CD14-positive monocyte (primary cell): ENCODE data around the gene TCN2. TPM values are rescaled to one million over a fixed set of nuclear protein-coding genes. Genes with fewer than 3 reads are reported as not detected.
A peak's percentile ranks its signal among the peaks of the same experiment; 100 is the strongest.

Source experiments
- DNase-seq, 3 donors: peaks; one replicate each; pipeline ENCODE4 v3.0.0-alpha.2; 2011 to 2022
- H2AFZ ChIP-seq: 2 replicates; pipeline ENCODE4 v1.6.0; 2012; ENCODE audit warnings: mild to moderate bottlenecking, low read depth, low read length, inconsistent platforms; ENCODE audit not compliant: insufficient read depth, poor library complexity, severe bottlenecking
- H3K27ac ChIP-seq, 2 donors: 1 replicate in 1 of 2; 2 replicates in 1 of 2; pipeline ENCODE4 v1.5.1; 2012 to 2013; ENCODE audit warnings: low read length in 2 of 2, control low read depth in 1 of 2, inconsistent platforms in 1 of 2, low read depth in 1 of 2, mild to moderate bottlenecking in 1 of 2
- H3K27me3 ChIP-seq, 2 donors: one replicate each; pipeline versions ENCODE4 v1.6.0 to v1.6.1; 2011 to 2013; ENCODE audit warnings: low read length in 2 of 2; ENCODE audit not compliant: control insufficient read depth in 2 of 2, insufficient read depth in 2 of 2
- H3K36me3 ChIP-seq, 2 donors: replicated peaks in 1 of 2; 1 replicate in 1 of 2; 2 replicates in 1 of 2; pipeline versions ENCODE4 v1.5.1 to v1.6.1; 2012 to 2013; ENCODE audit warnings: low read length in 2 of 2, control low read depth in 1 of 2, inconsistent platforms in 1 of 2, mild to moderate bottlenecking in 1 of 2; ENCODE audit not compliant: insufficient read depth in 2 of 2, control insufficient read depth in 1 of 2
- H3K4me1 ChIP-seq, 2 donors: 1 replicate in 1 of 2; 2 replicates in 1 of 2; pipeline versions ENCODE4 v1.5.1 to v1.6.1; 2012 to 2013; ENCODE audit warnings: low read length in 2 of 2, control low read depth in 1 of 2, inconsistent platforms in 1 of 2, mild to moderate bottlenecking in 1 of 2, moderate library complexity in 1 of 2; ENCODE audit not compliant: insufficient read depth in 2 of 2, control insufficient read depth in 1 of 2
- H3K4me2 ChIP-seq: replicated peaks from 2 replicates; pipeline ENCODE3; 2012; ENCODE audit warnings: low read length, moderate library complexity, mild to moderate bottlenecking; ENCODE audit not compliant: poor library complexity, severe bottlenecking; ENCODE audit errors: extremely low read depth
- H3K4me3 ChIP-seq, 3 experiments: fragments of 200-600 bp in 1 of 3; sonication (generic) in 1 of 3; replicated peaks in 1 of 3; 1 replicate in 2 of 3; 2 replicates in 1 of 3; pipeline ENCODE4 v1.5.1; 2011 to 2013; ENCODE audit warnings: low read length in 3 of 3, mild to moderate bottlenecking in 3 of 3, control low read depth in 2 of 3, low read depth in 2 of 3, inconsistent platforms in 1 of 3, moderate library complexity in 1 of 3
- H3K79me2 ChIP-seq: 2 replicates; pipeline ENCODE4 v1.6.0; 2012; ENCODE audit warnings: mild to moderate bottlenecking, control low read depth, inconsistent platforms, low read length, moderate library complexity; ENCODE audit not compliant: insufficient read depth
- H3K9ac ChIP-seq: 2 replicates; pipeline ENCODE4 v1.6.0; 2017; ENCODE audit warnings: low read length, mild to moderate bottlenecking; ENCODE audit not compliant: insufficient read depth, poor library complexity, severe bottlenecking
- H3K9me3 ChIP-seq, 2 donors: replicated peaks in 1 of 2; 1 replicate in 1 of 2; 2 replicates in 1 of 2; pipeline versions ENCODE4 v1.5.1 to v1.6.1; 2012 to 2013; ENCODE audit warnings: low read length in 2 of 2, control low read depth in 1 of 2; ENCODE audit not compliant: control insufficient read depth in 1 of 2, insufficient read depth in 1 of 2
- H4K20me1 ChIP-seq: 2 replicates; pipeline ENCODE4 v1.6.0; 2012; ENCODE audit warnings: mild to moderate bottlenecking, low read length, control low read depth, moderate library complexity; ENCODE audit not compliant: insufficient read depth
- H3K27ac Mint-ChIP-seq, 7 donors: one replicate each; pipeline ENCODE4 v1.8.0; 2020; ENCODE audit warnings: mild to moderate bottlenecking in 7 of 7, mixed read lengths in 7 of 7, moderate library complexity in 6 of 7, inconsistent platforms in 2 of 7
- H3K27me3 Mint-ChIP-seq, 3 donors: one replicate each; pipeline ENCODE4 v1.8.0; 2021 to 2022; ENCODE audit warnings: low read depth in 3 of 3, mild to moderate bottlenecking in 3 of 3, mixed read lengths in 3 of 3, moderate library complexity in 3 of 3, inconsistent platforms in 1 of 3
- H3K36me3 Mint-ChIP-seq, 2 donors: one replicate each; pipeline ENCODE4 v1.8.0; 2020; ENCODE audit warnings: mixed read lengths in 2 of 2, inconsistent platforms in 1 of 2, mild to moderate bottlenecking in 1 of 2
- H3K4me1 Mint-ChIP-seq: one replicate; pipeline ENCODE4 v1.8.0; 2020; ENCODE audit warnings: mild to moderate bottlenecking, mixed read lengths
- H3K4me3 Mint-ChIP-seq, 2 donors: one replicate each; pipeline ENCODE4 v1.8.0; 2020; ENCODE audit warnings: mild to moderate bottlenecking in 2 of 2, mixed read lengths in 2 of 2, moderate library complexity in 1 of 2
- H3K9me3 Mint-ChIP-seq, 7 donors: one replicate each; pipeline ENCODE4 v1.8.0; 2020 to 2022; ENCODE audit warnings: mixed read lengths in 7 of 7, mild to moderate bottlenecking in 6 of 7, moderate library complexity in 6 of 7, inconsistent platforms in 2 of 7
- WGBS: methylation state at CpG from one replicate; pipeline ENCODE4 v1.1.5; 2013; ENCODE audit warnings: missing lambda C conversion rate; ENCODE audit not compliant: insufficient coverage; 5-methylcytosine and 5-hydroxymethylcytosine counted together
- intact Hi-C, 2 donors: fragments of 100-400 bp; cut with micrococcal nuclease; formaldehyde crosslinking; loops; one replicate each; pipeline versions ENCODE4 v1.15.0 to v1.15.1; 2023
- polyA plus RNA-seq, 3 donors: library from polyadenylated mRNA; depleted of rRNA in 1 of 3; unstranded in 2 of 3; stranded (reverse) in 1 of 3; fragments of 300-500 nt in 2 of 3; fragments of >200 nt in 1 of 3; fragmentation: Illumina TruSeq in 2 of 3; gene quantifications; 1 replicate in 2 of 3; 2 replicates in 1 of 3; pipeline ENCODE4 v1.2.3, GENCODE V29; 2012 to 2021
- TF ChIP-seq, protein P1 (sequence below): fragments of 200-600 bp; IDR thresholded peaks from one replicate; pipeline ENCODE4 v1.8.0; 2022; ENCODE audit warnings: antibody characterized with exemption, mild to moderate bottlenecking

Gene TCN2
- polyA plus RNA-seq, 3 donors, result 27.1 to 51.7 (median 45.0) TPM

DNA sequence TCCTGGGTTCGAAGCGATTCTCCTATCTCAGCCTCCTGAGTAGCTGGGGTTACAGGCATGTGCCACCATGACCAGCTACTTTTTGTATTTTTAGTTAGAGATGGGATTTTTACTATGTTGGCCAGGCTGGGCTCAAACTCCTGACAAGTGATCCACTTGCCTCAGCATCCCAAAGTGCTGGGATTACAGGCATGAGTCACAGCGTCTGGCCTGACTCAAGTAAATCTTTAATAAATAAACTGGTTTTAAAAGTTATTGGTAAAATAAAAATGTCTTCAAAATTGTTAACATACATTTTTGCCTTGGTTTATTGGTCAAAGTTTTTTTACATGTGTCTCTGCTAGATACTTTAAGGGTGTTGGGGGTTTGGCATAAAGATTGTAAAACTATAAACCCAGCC, 8.0 kb upstream of the TCN2 start:
- H4K20me1 ChIP-seq, result no peaks in the 10 kb centered on the region
- no CpG with 5 or more reads among the region's 3 CpGs for WGBS
- intact Hi-C loops, result loop anchor here in 1 of 2 donors (10.0 kb wide), 1 partner anchor 154 kb away; no protein-coding TSS in a partner anchor
- H3K36me3 Mint-ChIP-seq, result peaks cover 0 to 4% of the 10 kb centered on the region in 2 donors
- H3K27ac ChIP-seq, result no peak overlapping the region
- H3K4me3 ChIP-seq, result no peak overlapping the region
- no peaks in the 10 kb centered on the region for H3K36me3 ChIP-seq
- H3K4me3 Mint-ChIP-seq, result no peak overlapping the region
- no peak for DNase-seq
- no peak overlapping the region for H3K27ac Mint-ChIP-seq
- H3K27me3 Mint-ChIP-seq, result peaks cover 0 to 11% (median 5%) of the 10 kb centered on the region in 3 donors
- peaks cover 0 to 6% (median 0%) of the 10 kb centered on the region in 7 donors for H3K9me3 Mint-ChIP-seq
- TF ChIP-seq, protein P1, sequence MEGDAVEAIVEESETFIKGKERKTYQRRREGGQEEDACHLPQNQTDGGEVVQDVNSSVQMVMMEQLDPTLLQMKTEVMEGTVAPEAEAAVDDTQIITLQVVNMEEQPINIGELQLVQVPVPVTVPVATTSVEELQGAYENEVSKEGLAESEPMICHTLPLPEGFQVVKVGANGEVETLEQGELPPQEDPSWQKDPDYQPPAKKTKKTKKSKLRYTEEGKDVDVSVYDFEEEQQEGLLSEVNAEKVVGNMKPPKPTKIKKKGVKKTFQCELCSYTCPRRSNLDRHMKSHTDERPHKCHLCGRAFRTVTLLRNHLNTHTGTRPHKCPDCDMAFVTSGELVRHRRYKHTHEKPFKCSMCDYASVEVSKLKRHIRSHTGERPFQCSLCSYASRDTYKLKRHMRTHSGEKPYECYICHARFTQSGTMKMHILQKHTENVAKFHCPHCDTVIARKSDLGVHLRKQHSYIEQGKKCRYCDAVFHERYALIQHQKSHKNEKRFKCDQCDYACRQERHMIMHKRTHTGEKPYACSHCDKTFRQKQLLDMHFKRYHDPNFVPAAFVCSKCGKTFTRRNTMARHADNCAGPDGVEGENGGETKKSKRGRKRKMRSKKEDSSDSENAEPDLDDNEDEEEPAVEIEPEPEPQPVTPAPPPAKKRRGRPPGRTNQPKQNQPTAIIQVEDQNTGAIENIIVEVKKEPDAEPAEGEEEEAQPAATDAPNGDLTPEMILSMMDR, result no peak
- H3K4me2 ChIP-seq, result no peak overlapping the region
- H3K4me1 ChIP-seq, result no peaks in the 10 kb centered on the region
- H3K9me3 ChIP-seq, result no peaks in the 10 kb centered on the region
- no peak overlapping the region for H2AFZ ChIP-seq
- no peaks in the 10 kb centered on the region for H3K79me2 ChIP-seq
- H3K4me1 Mint-ChIP-seq, result peaks cover 8% of the 10 kb centered on the region
- H3K27me3 ChIP-seq, result no peaks in the 10 kb centered on the region
- H3K9ac ChIP-seq, result no peak overlapping the region

DNA sequence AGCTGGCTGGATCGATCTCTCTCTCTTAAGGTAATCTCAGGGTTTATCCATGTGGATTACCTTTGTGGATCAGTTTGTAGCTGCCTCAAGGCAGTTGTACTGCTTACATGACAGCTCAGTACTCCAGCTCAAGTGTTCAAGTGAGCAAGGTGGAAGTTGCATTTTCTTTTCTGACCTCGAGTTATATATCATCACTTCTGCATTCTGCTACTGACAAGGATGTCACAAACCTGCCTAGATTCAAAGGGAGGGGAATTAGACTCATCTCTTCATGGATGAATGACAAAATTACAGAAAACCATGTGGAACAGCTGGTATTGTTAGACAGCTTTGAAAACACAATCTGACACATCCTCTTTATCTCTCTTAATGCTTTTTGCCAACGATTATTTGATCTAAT, 6.1 kb upstream of the TCN2 start:
- Mint-ChIP-seq H3K27ac (peak overlapping the region in 2 of 7 donors; percentile 7 to 85), H3K9me3 (peaks cover 0 to 6% (median 0%) of the 10 kb centered on the region in 7 donors), H3K4me3 (no peak overlapping the region), H3K27me3 (peaks cover 0 to 5% (median 0%) of the 10 kb centered on the region in 3 donors), H3K36me3 (peaks cover 0 to 5% of the 10 kb centered on the region in 2 donors), H3K4me1 (peaks cover 17% of the 10 kb centered on the region)
- no peaks in the 10 kb centered on the region for H3K27me3 ChIP-seq
- H3K4me1 ChIP-seq, result peaks cover 8 to 9% of the 10 kb centered on the region in 2 donors
- no peaks in the 10 kb centered on the region for H4K20me1 ChIP-seq
- no peak overlapping the region for H3K27ac ChIP-seq
- H3K79me2 ChIP-seq, result no peaks in the 10 kb centered on the region
- H3K4me2 ChIP-seq, result no peak overlapping the region
- peak; percentile 26 to 30 (median 28) for DNase-seq
- no peaks in the 10 kb centered on the region for H3K9me3 ChIP-seq
- H2AFZ ChIP-seq, result no peak overlapping the region
- TF ChIP-seq, protein P1, result no peak
- H3K9ac ChIP-seq, result no peak overlapping the region
- H3K4me3 ChIP-seq, result no peak overlapping the region
- 67% methylated on average over 2 of the region's 3 CpGs for WGBS
- intact Hi-C loops, result no loop called here
- H3K36me3 ChIP-seq, result no peaks in the 10 kb centered on the region
